Bladder microvascular endothelial cell (primary cell): ENCODE data around the gene SFT2D1. TPM values are rescaled to one million over a fixed set of nuclear protein-coding genes. Genes with fewer than 3 reads are reported as not detected.

Experiments used
- total RNA-seq: library from RNA; depleted of rRNA; stranded (reverse); fragments of >200 nt; gene quantifications from 2 replicates; pipeline ENCODE4 v1.2.3, GENCODE V29; 2014

The SFT2D1 gene
- 16.8 and 21.0 TPM in 2 replicates for total RNA-seq

DNA sequence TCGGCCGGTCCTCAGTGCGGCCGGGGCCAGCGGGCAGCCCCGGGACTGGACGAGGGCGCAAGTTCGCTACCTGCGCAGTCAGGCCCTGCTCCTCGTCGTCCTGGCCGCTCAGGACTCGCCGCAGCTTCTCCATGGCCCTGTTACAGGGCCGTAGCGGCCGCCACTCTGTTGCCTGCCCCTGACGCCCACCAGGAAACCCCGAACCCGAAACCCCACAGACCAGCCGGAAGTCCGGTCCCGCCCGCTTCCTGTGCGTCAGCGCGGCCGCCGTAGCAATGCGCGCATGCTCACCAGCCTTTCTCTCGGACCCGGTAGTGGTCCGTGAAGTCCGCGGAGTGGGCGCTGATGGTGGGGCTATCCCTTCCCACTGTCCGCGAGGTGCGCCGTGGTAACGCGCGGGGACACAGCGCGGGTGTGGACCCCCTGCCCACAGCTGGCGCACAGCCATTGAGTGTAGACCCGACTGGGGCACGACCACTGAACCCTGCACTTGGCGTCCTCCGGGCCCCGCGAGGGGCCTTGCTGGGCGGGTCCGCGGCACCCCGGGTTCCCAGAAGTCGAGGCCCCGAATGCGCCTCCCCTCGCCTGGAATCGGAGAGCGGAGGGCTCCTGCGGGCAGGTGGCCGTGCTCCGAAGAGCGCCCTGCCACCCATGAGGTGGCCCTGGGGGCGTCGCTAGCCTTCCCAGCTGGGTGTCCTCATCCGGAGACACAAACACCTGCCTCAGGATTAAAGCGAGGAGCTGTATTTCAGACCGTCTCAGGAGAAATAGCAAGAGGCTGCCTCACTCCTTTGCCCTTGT lies at the start of gene SFT2D1:
Gene SFT2D1 (minus strand): TSS at position 197 of the 801 bp plus-strand sequence. CDS start 64 bp downstream, at position 133.

DNA sequence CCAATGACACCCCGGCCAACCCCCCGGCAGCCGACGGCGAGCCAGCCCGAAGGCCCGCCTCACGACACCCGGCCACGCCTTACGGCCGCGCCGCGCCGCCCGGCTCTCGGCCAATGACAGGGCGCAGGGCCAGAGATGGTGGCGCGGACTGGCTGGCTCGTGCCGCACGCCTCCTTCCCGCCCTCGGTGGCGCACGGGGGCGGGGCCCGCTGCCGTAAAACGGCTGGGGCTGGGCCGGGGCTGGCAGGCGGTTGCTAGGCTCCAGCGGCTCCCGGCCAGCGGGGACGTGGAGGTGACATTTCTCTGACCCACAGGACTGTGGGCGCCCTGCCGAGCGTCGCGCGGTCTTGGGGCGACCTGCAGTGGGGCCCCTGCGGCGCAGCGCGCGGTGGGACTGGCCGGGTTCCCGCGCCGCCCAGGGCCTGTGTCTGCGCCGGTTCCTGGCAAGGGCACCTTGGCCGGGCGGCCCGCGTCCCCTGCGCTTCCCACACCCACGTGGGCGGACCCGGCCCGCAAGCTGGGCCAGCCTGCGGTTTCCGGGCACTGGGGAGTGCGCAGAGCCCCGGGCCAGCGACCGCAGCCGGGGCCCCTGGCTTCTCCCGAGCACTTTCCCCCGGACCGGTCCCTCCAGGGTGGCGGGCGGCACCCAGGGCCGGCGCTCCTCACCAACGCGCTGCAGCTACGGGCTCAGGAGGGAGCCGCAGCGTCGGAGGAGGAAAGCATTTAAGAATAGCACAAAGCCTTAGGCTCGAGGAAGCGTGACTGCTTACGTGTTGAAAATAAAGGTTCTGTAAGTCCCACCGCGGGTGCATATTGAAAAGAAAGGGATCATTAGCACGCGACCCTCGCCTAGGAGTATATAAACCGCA lies 40.8 kb upstream of the SFT2D1 start, which contains the start of gene MPC1:
Gene MPC1 (minus strand): TSS at position 8 of the 869 bp plus-strand sequence. CDS start 64 bp downstream, outside the sequence.

DNA sequence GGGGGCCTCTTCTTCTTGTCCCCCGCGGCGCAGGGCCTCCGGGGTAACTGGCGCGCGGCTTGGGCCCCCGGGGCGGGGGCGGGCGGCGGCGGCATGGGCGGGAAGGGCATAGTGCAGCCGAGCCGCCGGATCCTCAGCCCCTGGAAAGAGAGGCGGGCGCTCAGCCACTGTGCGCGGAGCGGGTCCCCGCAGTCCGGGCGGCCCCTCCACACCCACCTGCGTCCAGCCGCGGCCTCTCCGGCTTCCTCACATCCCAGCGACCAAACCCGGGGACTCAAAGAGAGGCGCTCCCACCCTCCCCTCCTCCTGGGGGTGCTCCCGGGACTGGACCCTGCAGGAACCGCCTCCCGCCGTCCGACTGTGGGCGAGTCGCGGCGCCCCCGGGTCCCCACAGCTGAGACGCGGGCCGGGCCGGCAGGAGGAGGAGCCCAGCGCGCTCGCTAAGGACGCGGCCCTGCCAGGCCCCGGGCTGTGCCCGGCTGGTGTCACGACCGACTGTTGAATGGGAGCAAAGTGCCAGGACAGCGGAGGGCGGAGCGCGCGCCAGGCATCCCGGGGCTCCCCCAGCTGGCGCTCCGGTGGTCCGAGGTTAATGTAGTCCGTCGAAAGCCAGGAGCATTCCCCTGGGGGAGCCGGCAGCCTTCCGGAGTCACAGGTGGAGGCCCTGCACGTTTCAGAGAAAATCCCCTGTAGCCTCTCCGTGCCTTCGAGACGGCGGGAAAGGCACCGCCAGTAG lies 34.1 kb downstream of the SFT2D1 start, which contains the start of gene PRR18:
Gene PRR18 (minus strand): TSS at position 360 of the 736 bp plus-strand sequence. CDS start 250 bp downstream, at position 110.

Other genes starting within 250 kb of the SFT2D1 start
- gene TBXT, start 174.7 kb downstream of the SFT2D1 start, total RNA-seq, result not detected in 2 replicates
- not detected in 2 replicates for gene PRR18, start 34.2 kb downstream of the SFT2D1 start, total RNA-seq
- gene MPC1, start 40.4 kb upstream of the SFT2D1 start, total RNA-seq, result 9.3 and 17.5 TPM in 2 replicates
- 1.8 and 13.3 TPM in 2 replicates for gene RAMACL, start 244.1 kb upstream of the SFT2D1 start, total RNA-seq